C4-2B (cell line): Measurements from ENCODE around the gene HTT.

Source experiments
- CTCF ChIP-seq: fragments of 450-650 bp; conservative IDR thresholded peaks from 2 replicates; pipeline ENCODE4 v1.5.1; 2017; ENCODE audit warnings: mild to moderate bottlenecking
- ZFX ChIP-seq: fragments of 450-650 bp; IDR thresholded peaks from 2 replicates; pipeline ENCODE4 v1.6.1; 2017

GRCh38 chr4:3229964-3230363 is 155.5 kb downstream of the HTT start:
- no peak for TF ChIP-seq CTCF
- TF ChIP-seq ZFX: no peak
